Skeletal muscle satellite cell (primary cell): ENCODE data around the gene MSMP.

Source experiments
- H3K27me3 ChIP-seq: 2 replicates; pipeline ENCODE4 v1.7.0; 2013; ENCODE audit warnings: low read length; ENCODE audit not compliant: control insufficient read depth, insufficient read depth
- H3K36me3 ChIP-seq: 2 replicates; pipeline ENCODE4 v1.7.0; 2013; ENCODE audit warnings: mild to moderate bottlenecking, control low read depth, low read length; ENCODE audit not compliant: insufficient read depth
- H3K4me1 ChIP-seq: 2 replicates; pipeline ENCODE4 v1.7.0; 2013; ENCODE audit warnings: low read length; ENCODE audit not compliant: control insufficient read depth, insufficient read depth
- H3K4me2 ChIP-seq: 2 replicates; pipeline ENCODE4 v1.7.0; 2013; ENCODE audit warnings: mild to moderate bottlenecking, low read length
- H3K4me3 ChIP-seq: 2 replicates; pipeline ENCODE4 v1.7.0; 2013; ENCODE audit warnings: low read length
- H3K9ac ChIP-seq: 2 replicates; pipeline ENCODE4 v1.7.0; 2013; ENCODE audit warnings: mild to moderate bottlenecking, low read depth, low read length, moderate library complexity
- H3K9me3 ChIP-seq: replicated peaks from 2 replicates; pipeline ENCODE4 v1.7.0; 2013; ENCODE audit warnings: mild to moderate bottlenecking, control low read depth, low read length

Gene MSMP

GRCh38 chr9:35728041-35728971 lies 25.8 kb downstream of the MSMP start:
- no peaks in the 10 kb centered on the region for H3K9me3 ChIP-seq
- peak overlapping the region; percentile 84 for H3K4me3 ChIP-seq
- no peaks in the 10 kb centered on the region for H3K27me3 ChIP-seq
- peak overlapping the region; percentile 96 for H3K9ac ChIP-seq
- H3K4me1 ChIP-seq, result peaks cover 46% of the 10 kb centered on the region
- H3K4me2 ChIP-seq, result peak overlapping the region; percentile 88
- peaks cover 42% of the 10 kb centered on the region for H3K36me3 ChIP-seq

DNA sequence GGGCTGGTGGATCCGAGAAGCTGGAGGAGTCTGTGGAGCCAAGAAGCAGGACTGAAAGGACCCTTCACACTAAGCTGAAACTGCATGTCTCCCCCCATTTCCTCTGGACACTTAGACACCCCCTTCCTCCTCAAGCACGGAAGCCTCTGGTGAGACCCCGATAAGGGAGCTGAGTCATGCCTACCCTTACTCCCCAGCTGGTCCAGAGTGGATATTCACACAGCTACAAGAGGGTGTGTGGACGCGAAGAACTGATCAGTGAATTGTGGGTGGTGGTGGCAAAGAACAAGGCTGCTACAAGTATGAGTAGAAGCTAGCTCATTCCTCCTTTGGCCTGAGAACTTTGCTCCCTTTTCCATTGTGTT lies 26.4 kb downstream of the MSMP start:
- Histone ChIP-seq H3K4me3 (peak overlapping the region; percentile 84), H3K4me2 (peak overlapping the region; percentile 88), H3K4me1 (peaks cover 43% of the 10 kb centered on the region), H3K9ac (peak overlapping the region; percentile 96), H3K36me3 (peaks cover 47% of the 10 kb centered on the region), H3K27me3 (no peaks in the 10 kb centered on the region), H3K9me3 (no peaks in the 10 kb centered on the region)

GRCh38 chr9:35726931-35727330 lies 27.1 kb downstream of the MSMP start:
- Histone ChIP-seq H3K4me3 (peak overlapping the region; percentile 84), H3K9ac (peak overlapping the region; percentile 96), H3K4me2 (peak overlapping the region; percentile 88), H3K4me1 (peaks cover 43% of the 10 kb centered on the region), H3K36me3 (peaks cover 54% of the 10 kb centered on the region), H3K27me3 (no peaks in the 10 kb centered on the region), H3K9me3 (no peaks in the 10 kb centered on the region)

GRCh38 chr9:35725362-35725761 lies 28.7 kb downstream of the MSMP start:
- H3K36me3 ChIP-seq, result peaks cover 70% of the 10 kb centered on the region
- peaks cover 39% of the 10 kb centered on the region for H3K4me1 ChIP-seq
- H3K4me2 ChIP-seq, result no peak overlapping the region
- H3K4me3 ChIP-seq, result no peak overlapping the region
- H3K27me3 ChIP-seq, result no peaks in the 10 kb centered on the region
- no peak overlapping the region for H3K9ac ChIP-seq
- no peaks in the 10 kb centered on the region for H3K9me3 ChIP-seq

DNA sequence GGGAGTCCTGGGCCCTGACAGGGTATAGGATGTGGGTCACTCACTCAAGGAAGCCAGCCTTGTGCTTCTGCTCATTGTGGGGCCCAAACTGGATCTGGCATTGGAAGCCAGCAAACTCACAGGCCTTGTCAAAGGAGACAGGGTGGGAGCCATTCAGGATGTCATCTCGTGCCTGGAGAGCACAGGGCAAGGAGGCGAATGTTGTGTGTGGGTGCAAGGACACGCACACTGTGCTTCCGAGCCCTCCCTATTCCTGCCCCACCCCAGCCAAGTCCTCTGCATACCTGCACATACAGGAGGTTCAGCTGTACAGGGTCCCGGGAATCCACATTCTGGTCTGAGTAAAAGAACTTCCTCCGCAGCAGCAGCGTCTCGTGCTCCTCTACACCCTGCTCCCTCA lies 30.2 kb downstream of the MSMP start:
- Histone ChIP-seq H3K9me3 (no peaks in the 10 kb centered on the region), H3K4me1 (peaks cover 27% of the 10 kb centered on the region), H3K4me2 (no peak overlapping the region), H3K9ac (no peak overlapping the region), H3K36me3 (peaks cover 80% of the 10 kb centered on the region), H3K27me3 (no peaks in the 10 kb centered on the region), H3K4me3 (no peak overlapping the region)

DNA sequence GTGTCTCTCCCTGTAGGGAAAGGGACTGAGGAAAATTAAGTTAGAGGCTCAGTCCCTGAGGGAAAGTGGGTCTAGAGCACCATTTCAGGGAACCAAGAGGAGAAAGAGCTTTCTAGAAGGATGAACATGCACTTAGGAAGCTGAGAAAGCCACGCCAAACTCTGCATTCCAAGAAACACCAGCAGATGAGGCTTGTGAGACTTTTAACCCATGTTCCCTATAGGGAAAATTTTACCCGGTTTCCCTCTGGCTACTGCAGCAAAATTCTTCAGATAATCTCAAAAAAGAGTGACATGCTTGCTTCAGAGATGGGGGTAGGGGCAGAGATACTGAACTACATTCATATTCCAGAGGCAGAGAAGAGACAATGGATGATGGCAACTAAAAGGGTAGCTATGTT lies 30.6 kb downstream of the MSMP start:
- H3K4me2 ChIP-seq, result no peak overlapping the region
- H3K9me3 ChIP-seq, result no peaks in the 10 kb centered on the region
- no peak overlapping the region for H3K9ac ChIP-seq
- H3K4me1 ChIP-seq, result peaks cover 22% of the 10 kb centered on the region
- H3K4me3 ChIP-seq, result no peak overlapping the region
- H3K36me3 ChIP-seq, result peaks cover 80% of the 10 kb centered on the region
- no peaks in the 10 kb centered on the region for H3K27me3 ChIP-seq

GRCh38 chr9:35719546-35719945 lies 34.5 kb downstream of the MSMP start:
- Histone ChIP-seq H3K9ac (no peak overlapping the region), H3K4me3 (no peak overlapping the region), H3K27me3 (no peaks in the 10 kb centered on the region), H3K36me3 (peaks cover 97% of the 10 kb centered on the region), H3K4me1 (no peaks in the 10 kb centered on the region), H3K9me3 (no peaks in the 10 kb centered on the region), H3K4me2 (no peak overlapping the region)

DNA sequence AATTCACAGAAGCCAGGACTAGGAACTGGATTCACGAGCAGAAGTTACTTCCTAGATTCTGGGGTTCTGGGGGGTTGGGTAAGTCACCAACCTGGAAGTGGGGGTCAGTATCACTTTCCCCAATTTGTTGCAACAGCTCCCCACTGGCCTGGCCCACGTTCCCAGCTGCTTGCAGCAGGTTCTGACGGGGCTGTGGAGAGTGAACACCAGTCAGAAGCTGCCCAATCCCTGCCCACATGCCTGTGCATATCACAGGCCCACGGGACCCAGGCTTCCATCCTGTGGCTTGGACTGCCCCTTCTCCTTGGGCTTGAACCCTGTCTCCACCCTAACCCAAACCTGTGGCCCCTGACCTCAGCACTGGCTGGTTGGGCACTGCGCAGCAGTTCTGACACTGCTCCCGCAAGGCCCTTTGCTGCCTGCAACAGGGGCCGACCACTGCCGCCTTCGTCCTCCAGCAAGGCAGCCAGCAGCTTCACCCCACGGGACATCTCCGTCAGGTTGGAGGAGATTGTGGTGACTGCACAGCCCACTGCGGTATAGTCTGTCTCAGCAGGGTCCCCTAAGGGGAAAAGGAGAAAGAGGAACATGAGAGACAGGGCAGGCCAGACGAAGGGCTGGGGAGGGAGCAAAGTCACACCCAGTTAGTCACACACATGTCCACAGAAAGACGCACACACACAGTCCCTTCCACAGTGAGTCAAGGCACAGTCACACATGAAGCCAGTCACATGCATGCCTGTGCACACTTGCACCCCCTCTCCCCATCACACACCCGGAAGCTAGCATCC lies 35.2 kb downstream of the MSMP start:
- H3K36me3 ChIP-seq, result peaks cover 97% of the 10 kb centered on the region
- H3K4me1 ChIP-seq, result no peaks in the 10 kb centered on the region
- no peak overlapping the region for H3K4me2 ChIP-seq
- no peaks in the 10 kb centered on the region for H3K9me3 ChIP-seq
- no peak overlapping the region for H3K4me3 ChIP-seq
- no peak overlapping the region for H3K9ac ChIP-seq
- H3K27me3 ChIP-seq, result no peaks in the 10 kb centered on the region

DNA sequence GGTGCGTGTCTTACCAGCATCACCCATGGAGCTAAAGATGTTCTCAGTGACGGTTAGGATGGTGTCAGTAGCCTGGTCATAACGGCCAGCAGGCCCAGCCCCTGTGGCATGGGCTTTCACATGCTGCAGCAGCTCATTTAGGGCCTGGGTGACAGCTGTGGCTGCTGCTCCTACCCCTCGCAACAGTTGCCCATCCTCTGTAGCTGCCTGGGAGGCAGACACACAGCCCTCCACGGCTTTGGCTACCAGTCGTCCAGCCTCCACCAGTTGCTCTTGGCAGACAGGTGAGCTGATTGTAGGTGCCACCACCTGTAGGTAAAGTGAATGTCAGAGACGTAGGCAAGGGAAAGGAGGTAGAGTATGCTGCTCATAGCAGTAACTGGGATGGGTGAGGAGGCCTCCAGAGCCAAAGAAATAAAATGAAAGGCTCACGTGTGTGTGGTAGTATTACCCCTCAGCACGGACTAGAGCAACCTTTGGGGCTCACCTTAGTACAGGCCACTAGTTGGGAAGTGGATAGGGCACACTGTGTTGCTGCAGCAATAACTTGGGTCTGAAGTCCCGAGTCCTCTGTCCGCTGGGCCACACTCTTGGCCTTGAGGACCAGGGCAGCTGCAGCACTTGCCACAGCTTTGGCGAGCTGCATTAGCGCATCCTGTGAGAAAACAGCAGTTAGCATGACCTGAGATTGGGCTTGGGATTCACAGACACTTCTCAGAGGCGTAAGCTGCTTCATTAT lies 36.8 kb downstream of the MSMP start:
- no peak overlapping the region for H3K4me2 ChIP-seq
- no peak overlapping the region for H3K9ac ChIP-seq
- peaks cover 94% of the 10 kb centered on the region for H3K36me3 ChIP-seq
- no peaks in the 10 kb centered on the region for H3K27me3 ChIP-seq
- H3K9me3 ChIP-seq, result no peaks in the 10 kb centered on the region
- no peak overlapping the region for H3K4me3 ChIP-seq
- no peaks in the 10 kb centered on the region for H3K4me1 ChIP-seq

GRCh38 chr9:35716230-35716629 lies 37.8 kb downstream of the MSMP start:
- H3K27me3 ChIP-seq, result no peaks in the 10 kb centered on the region
- no peaks in the 10 kb centered on the region for H3K4me1 ChIP-seq
- H3K4me3 ChIP-seq, result no peak overlapping the region
- no peaks in the 10 kb centered on the region for H3K9me3 ChIP-seq
- no peak overlapping the region for H3K9ac ChIP-seq
- no peak overlapping the region for H3K4me2 ChIP-seq
- peaks cover 94% of the 10 kb centered on the region for H3K36me3 ChIP-seq

DNA sequence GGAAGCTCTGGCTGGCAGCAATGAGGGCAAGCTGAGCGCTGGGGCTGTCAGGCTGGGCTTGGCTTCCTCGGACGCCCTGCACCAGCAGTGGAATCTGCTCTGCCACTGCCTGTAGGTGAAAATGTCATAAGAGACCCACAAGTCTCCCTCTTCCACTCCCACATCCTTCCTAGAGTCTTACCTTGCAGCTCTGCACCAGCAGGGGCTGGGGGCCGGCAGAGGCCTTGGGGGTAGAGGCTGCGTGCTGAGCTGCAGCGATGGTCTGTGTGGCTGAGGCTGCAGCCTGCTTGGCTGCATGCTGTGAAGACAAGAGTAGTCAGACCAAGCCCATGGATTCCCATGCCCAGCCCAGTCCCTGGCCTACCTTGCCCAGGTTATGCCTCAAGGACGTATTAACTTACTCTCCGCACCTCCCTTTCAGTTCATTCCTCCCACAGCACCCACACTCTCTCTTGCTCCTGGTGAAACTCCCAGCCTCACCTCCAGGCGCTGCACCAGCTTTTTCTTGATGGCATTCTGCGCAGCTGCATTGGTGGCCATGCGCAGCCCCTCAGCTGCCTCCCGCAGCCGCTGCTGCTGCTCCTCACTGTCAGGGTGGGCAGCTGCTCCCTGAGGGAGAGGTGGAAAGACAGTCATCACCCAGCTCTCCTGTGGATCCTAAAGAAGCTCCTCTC lies 39.4 kb downstream of the MSMP start:
- no peaks in the 10 kb centered on the region for H3K4me1 ChIP-seq
- H3K4me2 ChIP-seq, result no peak overlapping the region
- peaks cover 91% of the 10 kb centered on the region for H3K36me3 ChIP-seq
- H3K9ac ChIP-seq, result no peak overlapping the region
- H3K27me3 ChIP-seq, result no peaks in the 10 kb centered on the region
- no peak overlapping the region for H3K4me3 ChIP-seq
- no peaks in the 10 kb centered on the region for H3K9me3 ChIP-seq
